Measurements from ENCODE around the gene PPP4R4.

PPP4R4 gene

DNA sequence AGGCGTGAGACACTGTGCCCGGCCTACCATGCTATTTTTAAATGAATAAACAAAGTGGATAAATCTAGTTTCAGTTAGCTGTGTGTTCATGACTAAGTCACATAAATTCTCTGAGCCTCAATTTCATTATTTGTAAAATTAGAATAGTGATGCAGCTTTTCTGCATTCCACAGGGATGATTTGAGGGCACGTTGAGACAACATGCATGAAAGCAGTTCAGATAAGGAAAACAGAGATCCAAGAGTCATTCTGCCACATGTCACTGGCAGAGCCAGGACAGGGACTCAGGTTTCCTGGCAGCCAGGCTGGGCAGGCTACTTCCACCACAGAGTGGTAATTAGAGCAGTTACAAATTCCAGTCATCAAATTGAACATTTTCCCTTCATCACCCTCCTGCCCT is 2.9 kb upstream of the PPP4R4 start:
- H3K4me2 ChIP-seq: no peak overlapping the region
- no peaks in the 10 kb centered on the region for H3K36me3 ChIP-seq (ENCODE audit: insufficient read depth)
- TF ChIP-seq, protein P1, sequence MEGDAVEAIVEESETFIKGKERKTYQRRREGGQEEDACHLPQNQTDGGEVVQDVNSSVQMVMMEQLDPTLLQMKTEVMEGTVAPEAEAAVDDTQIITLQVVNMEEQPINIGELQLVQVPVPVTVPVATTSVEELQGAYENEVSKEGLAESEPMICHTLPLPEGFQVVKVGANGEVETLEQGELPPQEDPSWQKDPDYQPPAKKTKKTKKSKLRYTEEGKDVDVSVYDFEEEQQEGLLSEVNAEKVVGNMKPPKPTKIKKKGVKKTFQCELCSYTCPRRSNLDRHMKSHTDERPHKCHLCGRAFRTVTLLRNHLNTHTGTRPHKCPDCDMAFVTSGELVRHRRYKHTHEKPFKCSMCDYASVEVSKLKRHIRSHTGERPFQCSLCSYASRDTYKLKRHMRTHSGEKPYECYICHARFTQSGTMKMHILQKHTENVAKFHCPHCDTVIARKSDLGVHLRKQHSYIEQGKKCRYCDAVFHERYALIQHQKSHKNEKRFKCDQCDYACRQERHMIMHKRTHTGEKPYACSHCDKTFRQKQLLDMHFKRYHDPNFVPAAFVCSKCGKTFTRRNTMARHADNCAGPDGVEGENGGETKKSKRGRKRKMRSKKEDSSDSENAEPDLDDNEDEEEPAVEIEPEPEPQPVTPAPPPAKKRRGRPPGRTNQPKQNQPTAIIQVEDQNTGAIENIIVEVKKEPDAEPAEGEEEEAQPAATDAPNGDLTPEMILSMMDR (conservative IDR thresholded peaks at IDR 0.05; ENCODE audit: low read depth, low read length): no peak
- H2AFZ ChIP-seq (ENCODE audit: low read depth): no peak overlapping the region
- no peak overlapping the region for H3K4me3 ChIP-seq (IDR thresholded peaks at IDR 0.05; ENCODE audit: insufficient read depth, low read depth, low read length)
- H3K27me3 ChIP-seq (ENCODE audit: insufficient read depth, low read depth): no peaks in the 10 kb centered on the region
- H4K20me1 ChIP-seq (ENCODE audit: insufficient read depth): no peaks in the 10 kb centered on the region
- H3K79me2 ChIP-seq (ENCODE audit: insufficient read depth, low read depth): no peaks in the 10 kb centered on the region
- no peak overlapping the region for H3K27ac ChIP-seq
- H3K4me1 ChIP-seq (ENCODE audit: low read depth, poor library complexity, severe bottlenecking): no peaks in the 10 kb centered on the region
- H3K9ac ChIP-seq: no peak overlapping the region

DNA sequence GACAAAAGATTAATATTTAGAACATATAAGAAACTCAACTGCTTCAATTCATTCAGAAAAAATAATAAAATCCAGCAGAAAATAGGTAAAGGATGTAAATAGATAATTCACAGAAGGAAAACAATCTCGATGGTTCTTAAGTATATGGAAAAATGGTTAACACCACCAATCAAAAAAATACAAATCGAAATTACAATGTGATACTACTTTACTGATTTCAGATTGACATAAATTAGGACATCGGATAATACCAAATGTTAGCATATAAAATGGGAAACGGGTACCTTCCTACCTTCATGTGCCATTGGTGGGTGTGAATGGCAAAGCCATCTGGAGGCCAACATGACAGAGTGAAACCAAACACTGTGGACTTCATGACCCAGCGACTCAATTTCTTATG is 1.6 kb upstream of the PPP4R4 start:
- Histone ChIP-seq H3K9ac (no peak overlapping the region), H3K27ac (no peak overlapping the region), H3K4me2 (no peak overlapping the region), H2AFZ (ENCODE audit: low read depth) (peak overlapping the region; percentile 95; the same call in 1 of the 2 replicates), H3K4me1 (ENCODE audit: low read depth, poor library complexity, severe bottlenecking) (no peaks in the 10 kb centered on the region), H3K36me3 (ENCODE audit: insufficient read depth) (no peaks in the 10 kb centered on the region), H4K20me1 (ENCODE audit: insufficient read depth) (no peaks in the 10 kb centered on the region), H3K4me3 (IDR thresholded peaks at IDR 0.05; ENCODE audit: insufficient read depth, low read depth, low read length) (no peak overlapping the region), H3K79me2 (ENCODE audit: insufficient read depth, low read depth) (no peaks in the 10 kb centered on the region), H3K27me3 (ENCODE audit: insufficient read depth, low read depth) (no peaks in the 10 kb centered on the region)
- TF ChIP-seq, protein P1 (conservative IDR thresholded peaks at IDR 0.05; ENCODE audit: low read depth, low read length): no peak

DNA sequence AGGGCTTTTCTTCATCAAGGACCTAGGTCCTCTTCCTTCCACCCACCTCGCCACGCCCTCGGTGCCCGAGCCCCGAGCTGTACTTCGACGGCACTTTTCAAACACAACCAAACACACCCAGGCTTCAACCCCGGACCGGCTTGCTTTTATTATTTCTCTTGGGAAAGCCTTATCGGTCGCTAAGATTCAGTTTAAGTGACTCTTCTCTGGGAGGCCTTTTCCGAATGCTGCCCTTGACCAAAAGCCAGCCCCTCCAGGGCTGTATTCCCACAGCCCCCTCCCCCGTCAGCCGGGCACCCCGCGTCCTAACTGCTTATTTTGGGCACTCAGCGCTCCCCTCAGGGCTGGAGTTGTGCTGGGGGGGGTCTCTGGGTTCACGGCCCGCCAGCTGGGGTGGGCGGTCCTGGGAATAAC is 644 bp upstream of the PPP4R4 start:
- H3K9ac ChIP-seq: peak overlapping the region; percentile 32; the same call in 1 of the 2 replicates
- H2AFZ ChIP-seq (ENCODE audit: low read depth): peak overlapping the region; percentile 95
- H3K27me3 ChIP-seq (ENCODE audit: insufficient read depth, low read depth): no peaks in the 10 kb centered on the region
- no peaks in the 10 kb centered on the region for H3K36me3 ChIP-seq (ENCODE audit: insufficient read depth)
- H3K4me1 ChIP-seq (ENCODE audit: low read depth, poor library complexity, severe bottlenecking): no peaks in the 10 kb centered on the region
- peak overlapping the region; percentile 57 for H3K4me2 ChIP-seq
- H3K27ac ChIP-seq: no peak overlapping the region
- H3K4me3 ChIP-seq (IDR thresholded peaks at IDR 0.05; ENCODE audit: insufficient read depth, low read depth, low read length): no peak overlapping the region
- H4K20me1 ChIP-seq (ENCODE audit: insufficient read depth): no peaks in the 10 kb centered on the region
- TF ChIP-seq, protein P1 (conservative IDR thresholded peaks at IDR 0.05; ENCODE audit: low read depth, low read length): no peak
- H3K79me2 ChIP-seq (ENCODE audit: insufficient read depth, low read depth): no peaks in the 10 kb centered on the region

DNA sequence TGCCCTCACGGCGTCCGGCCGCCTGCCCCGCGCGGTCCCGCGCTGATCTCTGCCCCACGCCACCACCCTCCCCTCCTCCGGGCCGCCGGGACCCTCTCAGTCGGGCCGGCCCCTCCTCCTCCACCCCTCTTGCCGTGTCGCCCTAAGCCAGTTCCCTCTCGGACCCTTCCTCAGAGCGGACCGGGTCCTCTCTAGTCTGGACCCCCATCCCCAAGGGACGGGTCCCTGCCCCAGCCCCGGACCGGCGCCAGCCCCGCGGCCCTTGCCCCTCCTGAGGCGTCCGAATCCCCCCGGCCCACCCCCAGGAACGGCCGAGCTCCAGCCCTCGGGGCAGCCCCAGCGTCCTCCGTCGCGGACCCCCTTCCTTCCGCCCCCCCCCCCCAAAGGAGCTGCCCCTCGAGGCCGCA is 485 bp downstream of the PPP4R4 start:
- no peaks in the 10 kb centered on the region for H3K27me3 ChIP-seq (ENCODE audit: insufficient read depth, low read depth)
- peak overlapping the region; percentile 54; the same call in 1 of the 2 replicates for H2AFZ ChIP-seq (ENCODE audit: low read depth)

More for the DNA sequence above, 485 bp downstream of the PPP4R4 start:
- no peak overlapping the region for H3K4me3 ChIP-seq (IDR thresholded peaks at IDR 0.05; ENCODE audit: insufficient read depth, low read depth, low read length)
- no peak overlapping the region for H3K27ac ChIP-seq
- TF ChIP-seq, protein P1 (conservative IDR thresholded peaks at IDR 0.05; ENCODE audit: low read depth, low read length): no peak
- no peak overlapping the region for H3K4me2 ChIP-seq
- no peaks in the 10 kb centered on the region for H3K4me1 ChIP-seq (ENCODE audit: low read depth, poor library complexity, severe bottlenecking)
- no peaks in the 10 kb centered on the region for H3K79me2 ChIP-seq (ENCODE audit: insufficient read depth, low read depth)
- no peak overlapping the region; the same call in 1 of the 2 replicates for H3K9ac ChIP-seq
- H4K20me1 ChIP-seq (ENCODE audit: insufficient read depth): no peaks in the 10 kb centered on the region
- no peaks in the 10 kb centered on the region for H3K36me3 ChIP-seq (ENCODE audit: insufficient read depth)

Data from KMS-11 (cell line).